CD4-positive, alpha-beta T cell treated with Interleukin-12 subunit alpha and Interleukin-12 subunit beta, for 1 hour (primary cell): ENCODE data around the gene C22orf31.
"Not testable (repeated sequence)": the region's sequence is repeated elsewhere in the genome, so short reads cannot be mapped to it uniquely, and the experiment has no call there.

Source experiments
- DNase-seq: peaks from one replicate; pipeline ENCODE4 v3.0.0-alpha.2; 2020

The C22orf31 gene

GRCh38 chr22:29053048-29053702, 8.5 kb downstream of the C22orf31 start:
- DNase-seq = no peak

- no peak for DNase-seq
These were observed 11.2 kb downstream of the C22orf31 start for GRCh38 chr22:29050457-29050856.

DNA sequence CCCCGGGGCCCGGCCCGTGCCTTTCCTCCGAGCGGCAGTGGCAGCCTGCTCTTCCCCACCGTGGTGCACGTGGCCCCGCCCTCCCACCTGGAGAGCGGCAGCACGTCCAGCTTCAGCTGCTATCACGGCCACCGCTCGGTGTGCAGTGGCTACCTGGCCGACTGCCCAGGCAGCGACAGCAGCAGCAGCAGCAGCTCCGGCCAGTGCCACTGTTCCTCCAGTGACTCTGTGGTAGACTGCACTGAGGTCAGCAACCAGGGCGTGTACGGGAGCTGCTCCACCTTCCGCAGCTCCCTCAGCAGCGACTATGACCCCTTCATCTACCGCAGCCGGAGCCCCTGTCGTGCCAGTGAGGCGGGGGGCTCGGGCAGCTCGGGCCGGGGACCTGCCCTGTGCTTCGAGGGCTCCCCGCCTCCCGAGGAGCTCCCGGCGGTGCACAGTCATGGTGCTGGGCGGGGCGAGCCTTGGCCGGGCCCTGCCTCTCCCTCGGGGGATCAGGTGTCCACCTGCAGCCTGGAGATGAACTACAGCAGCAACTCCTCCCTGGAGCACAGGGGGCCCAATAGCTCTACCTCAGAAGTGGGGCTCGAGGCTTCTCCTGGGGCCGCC, 11.9 kb downstream of the C22orf31 start:
- no peak for DNase-seq

DNA sequence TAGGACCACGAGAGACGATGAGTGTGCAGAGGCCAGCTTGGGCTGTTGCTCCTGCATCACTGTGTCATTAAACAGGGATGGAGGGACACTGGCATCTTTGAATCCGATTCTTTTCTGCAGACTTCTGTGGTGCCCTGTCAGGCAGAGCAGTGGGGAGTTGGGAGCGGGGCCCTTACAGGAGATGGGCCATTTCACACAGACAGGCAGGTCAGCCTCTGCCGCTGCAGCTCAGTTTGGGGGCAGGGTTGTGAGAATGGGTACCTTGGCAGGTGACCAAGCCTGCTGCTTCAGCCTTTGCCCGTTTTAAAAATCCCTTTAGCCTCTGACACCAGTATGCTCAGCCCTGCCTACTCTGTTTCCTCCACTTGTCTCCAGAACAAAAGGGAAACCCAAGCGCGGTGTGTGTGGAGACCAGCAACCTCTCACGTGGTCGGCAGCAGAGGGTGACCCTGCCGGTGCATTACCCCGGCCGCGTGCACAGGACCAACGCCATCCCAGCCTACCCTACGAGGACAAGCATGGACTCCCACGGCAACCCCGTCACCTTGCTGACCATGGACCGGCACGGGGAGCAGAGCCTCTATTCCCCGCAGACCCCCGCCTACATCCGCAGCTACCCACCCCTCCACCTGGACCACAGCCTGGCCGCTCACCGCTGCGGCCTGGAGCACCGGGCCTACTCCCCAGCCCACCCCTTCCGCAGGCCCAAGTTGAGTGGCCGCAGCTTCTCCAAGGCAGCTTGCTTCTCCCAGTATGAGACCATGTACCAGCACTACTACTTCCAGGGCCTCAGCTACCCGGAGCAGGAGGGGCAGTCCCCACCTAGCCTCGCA, 12.6 kb downstream of the C22orf31 start:
- DNase-seq = no peak

- no peak for DNase-seq
These were observed 16.9 kb downstream of the C22orf31 start for GRCh38 chr22:29044657-29045176.

DNA sequence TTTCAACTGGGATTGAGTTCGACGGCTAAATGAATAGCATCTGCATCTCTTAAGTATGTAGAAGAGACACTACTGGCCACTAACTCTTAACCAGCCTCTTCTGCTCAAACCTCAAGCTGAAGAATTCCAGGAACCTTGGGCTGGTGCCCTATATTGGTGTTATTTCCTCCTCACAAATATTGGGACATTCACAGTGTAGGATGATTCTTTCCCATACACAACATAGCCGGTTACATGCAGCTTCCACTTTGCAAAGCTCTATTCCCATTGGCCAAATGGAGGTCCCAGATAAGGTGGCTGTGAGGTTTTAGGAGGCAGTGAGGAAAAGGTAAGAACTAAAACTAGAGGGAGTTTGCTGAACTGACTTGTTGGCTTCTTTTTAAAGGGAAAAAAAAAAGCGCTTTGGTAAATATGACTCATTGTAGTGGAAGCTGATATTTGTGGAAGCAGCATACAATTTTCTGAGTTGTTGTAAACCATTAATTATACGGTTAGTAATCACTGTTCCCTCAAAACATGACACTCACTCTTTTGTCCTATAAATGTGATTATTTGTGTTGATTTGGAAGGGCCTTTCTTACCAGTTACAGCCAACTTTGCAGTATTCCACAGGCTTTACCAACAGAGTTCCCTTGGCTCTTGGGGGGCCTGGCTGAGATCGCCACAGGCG, 17.6 kb downstream of the C22orf31 start:
- DNase-seq = no peak

- DNase-seq = no peak
These were observed 20.2 kb downstream of the C22orf31 start for GRCh38 chr22:29041408-29041807.

- DNase-seq = peak; percentile 72
These were observed 21.0 kb downstream of the C22orf31 start for GRCh38 chr22:29040385-29041275.

DNA sequence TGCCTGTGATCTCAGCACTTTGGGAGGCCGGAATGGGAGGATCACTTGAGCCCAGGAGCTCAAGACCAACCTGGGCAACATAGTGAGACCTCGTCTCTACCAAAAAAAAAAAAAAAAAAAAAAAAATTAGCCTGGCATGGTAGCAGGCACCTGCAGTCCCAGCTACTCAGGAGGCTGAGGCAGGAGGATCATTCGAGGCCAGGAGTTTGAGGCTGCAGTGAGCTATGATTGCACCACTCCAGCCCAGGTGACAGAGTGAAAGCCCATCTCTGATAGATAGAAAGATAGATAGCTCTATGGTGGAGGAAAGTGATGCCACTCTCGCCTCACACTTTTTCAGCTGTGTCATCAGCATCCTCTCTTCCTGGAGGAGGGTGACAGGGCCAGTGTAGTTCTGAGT, 21.9 kb downstream of the C22orf31 start:
- DNase-seq = not testable (repeated sequence)

DNA sequence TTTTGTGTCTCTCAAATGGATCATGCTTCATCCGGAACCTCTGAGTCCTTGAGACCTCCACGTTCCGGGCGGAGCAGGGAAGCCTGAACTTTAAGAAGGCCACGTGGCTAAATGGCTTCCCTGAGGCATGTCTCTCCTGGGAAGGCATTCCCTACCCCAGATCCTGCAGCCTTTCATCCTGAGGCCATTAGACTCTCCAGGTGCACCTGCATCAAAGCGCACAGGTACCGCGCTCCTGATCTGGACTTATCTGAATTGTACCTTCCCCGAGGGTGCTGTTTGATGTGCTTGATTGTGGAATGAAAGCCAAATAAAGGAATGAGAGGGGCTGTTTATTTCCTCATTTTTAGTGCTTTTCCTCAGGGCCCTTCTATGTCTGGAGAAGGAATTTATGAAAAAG, 22.5 kb downstream of the C22orf31 start:
- no peak for DNase-seq

DNA sequence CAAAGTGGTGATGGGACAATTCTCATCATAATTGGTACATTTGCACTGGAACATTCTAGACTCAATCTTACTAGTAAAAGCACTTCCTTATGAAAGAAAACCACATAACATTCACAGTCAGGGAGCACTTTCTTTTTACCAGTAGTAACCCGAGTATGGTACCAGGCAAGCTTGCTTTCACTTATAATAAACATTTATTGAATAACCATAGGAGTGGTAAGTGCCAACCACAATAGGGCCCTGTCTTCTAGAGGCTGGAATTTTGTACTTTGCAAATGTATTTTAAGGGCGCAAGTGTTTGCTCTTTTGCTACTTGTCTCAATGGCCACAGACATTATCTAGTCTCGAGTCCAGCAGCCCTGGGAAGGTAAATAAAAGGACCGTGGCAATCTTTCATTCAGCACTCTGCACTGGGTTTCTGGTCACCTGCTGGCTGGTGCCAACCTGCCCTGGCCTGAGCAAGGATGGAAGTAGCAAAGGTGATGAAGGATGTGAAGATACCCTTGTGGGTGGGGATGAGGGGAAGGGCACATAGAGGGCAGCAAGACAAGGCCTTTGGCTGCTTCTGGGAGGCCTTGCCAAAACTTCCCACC, 24.2 kb downstream of the C22orf31 start:
- DNase-seq = no peak

DNA sequence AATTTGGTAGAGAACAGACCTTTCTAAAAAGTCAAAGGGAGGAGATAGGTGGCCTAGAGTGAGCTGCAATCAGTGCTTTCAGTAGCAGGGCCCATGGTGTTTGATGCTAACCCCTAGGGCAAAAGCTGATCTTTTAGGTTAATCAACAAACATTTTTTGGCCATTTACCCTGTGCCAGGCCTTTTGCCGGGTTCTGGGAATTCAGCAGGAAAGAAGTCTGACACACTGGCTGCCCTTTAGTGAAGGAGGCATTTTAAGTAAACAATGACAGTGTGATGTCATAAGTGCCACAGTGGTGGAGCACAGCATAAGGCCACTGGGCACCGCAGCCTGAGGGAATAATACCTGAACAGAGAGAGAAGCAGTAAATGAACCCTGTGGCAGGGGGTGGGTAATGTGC, 29.0 kb downstream of the C22orf31 start:
- DNase-seq = no peak

- DNase-seq = no peak
These were observed 29.6 kb downstream of the C22orf31 start for GRCh38 chr22:29032014-29032475.

GRCh38 chr22:29031227-29032011, 30.2 kb downstream of the C22orf31 start:
- DNase-seq = no peak

- no peak for DNase-seq
These were observed 30.9 kb downstream of the C22orf31 start for GRCh38 chr22:29030618-29031226.

DNA sequence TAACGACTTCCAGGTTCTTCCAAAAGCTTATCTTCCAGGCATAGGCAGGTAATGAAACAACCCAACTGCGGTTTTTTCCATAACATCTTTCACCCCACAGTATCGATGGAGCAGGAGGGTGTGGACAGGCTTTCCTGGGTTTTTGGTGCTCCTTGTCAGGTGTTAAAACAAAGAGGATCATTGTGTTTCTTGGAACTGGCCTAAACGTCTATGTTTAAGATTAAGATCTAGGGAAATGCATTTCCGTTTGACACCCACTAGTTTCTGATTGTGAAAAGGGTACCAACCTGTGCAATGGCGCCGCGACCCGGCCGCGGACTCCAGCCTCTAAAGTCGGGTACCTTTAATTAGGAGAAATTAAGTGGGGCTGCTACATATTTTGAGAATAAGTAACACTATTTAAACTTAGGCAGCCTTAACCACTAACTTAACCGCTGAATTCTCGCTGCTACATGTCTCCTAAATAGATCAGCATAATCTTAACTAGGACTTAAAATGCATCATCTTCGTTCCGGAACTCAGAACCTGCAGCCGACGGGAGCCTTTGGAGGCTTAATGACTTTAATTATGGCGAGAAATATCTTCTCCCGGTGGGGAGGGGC, 31.5 kb downstream of the C22orf31 start:
- DNase-seq = no peak

GRCh38 chr22:29029202-29030000, 32.2 kb downstream of the C22orf31 start:
- no peak for DNase-seq

DNA sequence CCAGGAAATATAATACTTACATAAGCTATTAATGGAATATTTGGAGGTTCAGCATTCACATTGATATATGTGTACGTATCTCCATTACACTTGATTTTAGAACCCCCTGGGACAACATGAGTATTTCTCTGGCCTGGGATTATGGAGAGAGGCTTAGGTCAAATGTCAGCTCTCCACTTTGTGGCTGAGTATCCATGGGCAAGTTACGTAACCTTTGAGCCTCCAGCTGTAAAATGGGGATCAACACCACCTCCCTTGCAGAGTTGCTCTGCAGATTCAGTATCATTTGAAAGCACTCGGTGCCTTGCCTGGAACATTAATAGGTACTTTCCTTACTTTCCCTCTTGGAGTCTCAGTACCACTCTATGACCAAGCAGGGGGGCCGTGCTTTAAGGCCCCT, 33.2 kb downstream of the C22orf31 start:
- no peak for DNase-seq

- no peak for DNase-seq
These were observed 35.1 kb downstream of the C22orf31 start for GRCh38 chr22:29026579-29026978.
